ENCODE results near the gene RILP. TPM values are rescaled to one million over a fixed set of nuclear protein-coding genes. Genes with fewer than 3 reads are reported as not detected.

RILP gene
- 14.4 and 21.2 TPM in 2 replicates for total RNA-seq

GRCh38 chr17:1649844-1650501 lies at the start of gene RILP:
Gene RILP, minus strand, starts transcription at chr17:1649866. Its CDS starts 62 bp downstream, at chr17:1649804.

GRCh38 chr17:1684378-1685189 lies 34.9 kb upstream of the RILP start, which contains the start of gene PRPF8:
Gene PRPF8, minus strand, starts transcription at chr17:1684867. Its CDS starts 296 bp downstream, at chr17:1684571.

GRCh38 chr17:1645207-1646171 lies 4.2 kb downstream of the RILP start, which contains the start of gene SCARF1:
Gene SCARF1, minus strand, starts transcription at chr17:1645732. Its CDS starts 35 bp downstream, at chr17:1645697.

GRCh38 chr17:1627982-1628855 lies 21.4 kb downstream of the RILP start, which contains the start of gene SLC43A2:
Gene SLC43A2, minus strand, starts transcription at chr17:1628834. Its CDS starts 960 bp downstream, at chr17:1627874.

Other genes starting within 250 kb of the RILP start
- 421 and 599 TPM in 2 replicates for gene YWHAE, start 249.6 kb downstream of the RILP start, total RNA-seq
- gene CRK, start 193.6 kb downstream of the RILP start, total RNA-seq, result 55.0 and 56.6 TPM in 2 replicates
- 84.9 and 88.5 TPM in 2 replicates for gene MYO1C, start 157.2 kb downstream of the RILP start, total RNA-seq
- gene INPP5K, start 133.3 kb downstream of the RILP start, total RNA-seq, result 27.1 and 36.2 TPM in 2 replicates
- gene PITPNA, start 87.1 kb downstream of the RILP start, total RNA-seq, result 20.6 and 21.9 TPM in 2 replicates
- gene SLC43A2, start 21.0 kb downstream of the RILP start, total RNA-seq, result 8.5 and 13.5 TPM in 2 replicates
- 4.2 and 7.6 TPM in 2 replicates for gene SCARF1, start 4.1 kb downstream of the RILP start, total RNA-seq
- 99.4 and 109 TPM in 2 replicates for gene PRPF8, start 35.0 kb upstream of the RILP start, total RNA-seq
- 2.3 and 3.6 TPM in 2 replicates for gene TLCD2, start 60.5 kb upstream of the RILP start, total RNA-seq
- 36.5 and 36.7 TPM in 2 replicates for gene WDR81, start 74.8 kb upstream of the RILP start, total RNA-seq
- gene SERPINF2, start 93.0 kb upstream of the RILP start, total RNA-seq, result 0.69 and 1.8 TPM in 2 replicates
- 2,338 and 2,916 TPM in 2 replicates for gene SERPINF1, start 112.2 kb upstream of the RILP start, total RNA-seq
- 5.6 and 6.1 TPM in 2 replicates for gene SMYD4, start 180.0 kb upstream of the RILP start, total RNA-seq
- gene RPA1, start 180.1 kb upstream of the RILP start, total RNA-seq, result 26.0 and 26.8 TPM in 2 replicates

Measured in cardiac ventricle fibroblast (primary cell).